HCT116 (cell line): ENCODE results near the gene PPP3R1.

Source experiments
- CTCF ChIP-seq, 3 experiments: fragments of 200-600 bp in 1 of 3; sonication (generic) in 1 of 3; IDR thresholded peaks in 2 of 3; conservative IDR thresholded peaks in 1 of 3; 2 replicates each; pipeline ENCODE4 v1.5.1; 2012 to 2017; ENCODE audit warnings: low read depth in 2 of 3, low read length in 2 of 3, antibody characterized with exemption in 1 of 3, borderline replicate concordance in 1 of 3, control low read depth in 1 of 3, mild to moderate bottlenecking in 1 of 3, mixed read lengths in 1 of 3, mixed run types in 1 of 3, moderate library complexity in 1 of 3; ENCODE audit not compliant: insufficient read depth in 1 of 3
- EZH2phosphoT487 ChIP-seq: fragments of 200-600 bp; IDR thresholded peaks from 2 replicates; pipeline ENCODE4 v1.6.1; 2018; ENCODE audit warnings: antibody characterized with exemption, borderline replicate concordance
- POLR2A ChIP-seq: IDR thresholded peaks from 2 replicates; pipeline ENCODE4 v1.7.0; 2011; ENCODE audit warnings: borderline replicate concordance; ENCODE audit not compliant: insufficient read depth, insufficient read length; ENCODE audit errors: extremely low read depth
- REST ChIP-seq: IDR thresholded peaks from 2 replicates; pipeline ENCODE4 v1.6.1; 2012; ENCODE audit warnings: low read depth
- SP1 ChIP-seq: IDR thresholded peaks from 2 replicates; pipeline ENCODE4 v1.6.1; 2012; ENCODE audit warnings: low read depth
- ZFX ChIP-seq: fragments of 450-650 bp; IDR thresholded peaks from 2 replicates; pipeline ENCODE4 v1.6.1; 2017

GRCh38 chr2:68291314-68291713 lies 39.0 kb upstream of the PPP3R1 start:
- TF ChIP-seq POLR2A (no peak), ZFX (no peak), REST (no peak), CTCF (IDR thresholded peaks at IDR 0.05 in 2 of 3, conservative IDR thresholded peaks at IDR 0.05 in 1 of 3; ENCODE audit: borderline replicate concordance in 1 of 3, insufficient read depth in 1 of 3, low read depth in 2 of 3, low read length in 2 of 3) (no peak), EZH2phosphoT487 (no peak), SP1 (no peak)
